ENCODE results near the gene GDF11.
A peak's percentile ranks its signal among the peaks of the same experiment; 100 is the strongest.

Gene GDF11

DNA sequence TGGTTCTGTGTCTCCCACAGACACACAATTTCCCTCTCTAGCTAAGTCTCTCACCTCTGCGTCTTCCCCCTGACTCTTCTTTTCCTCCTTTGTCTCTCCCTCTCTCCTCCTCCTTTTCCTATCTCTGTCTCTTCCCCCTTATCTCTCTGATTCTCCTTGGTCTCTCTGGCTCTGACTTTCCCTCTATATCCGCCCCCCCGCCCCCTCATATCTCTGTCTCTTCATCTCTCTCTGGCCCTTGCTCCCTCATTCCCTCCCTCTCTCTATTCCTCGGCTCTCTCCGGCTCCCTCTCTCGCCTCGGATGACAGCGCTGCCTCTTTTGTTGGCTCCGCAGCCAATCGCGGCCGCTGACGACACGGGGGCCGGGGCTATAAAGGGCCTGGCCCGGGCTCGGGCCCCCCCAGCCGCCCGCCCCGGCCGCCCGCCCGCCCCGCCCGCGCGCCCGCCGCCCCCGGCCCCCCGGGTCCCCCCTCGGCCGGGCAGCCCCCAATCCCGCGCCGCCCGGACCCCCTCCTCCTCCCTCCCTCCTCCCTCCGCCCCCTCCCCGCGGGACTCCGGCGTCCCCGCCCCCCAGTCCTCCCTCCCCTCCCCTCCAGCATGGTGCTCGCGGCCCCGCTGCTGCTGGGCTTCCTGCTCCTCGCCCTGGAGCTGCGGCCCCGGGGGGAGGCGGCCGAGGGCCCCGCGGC, at the start of gene GDF11:
Gene GDF11 (plus strand): TSS at position 404 of the 687 bp plus-strand sequence. CDS start 195 bp downstream, at position 599.
- peak; percentile 82 for DNase-seq

GRCh38 chr12:55693323-55694187, 49.4 kb upstream of the GDF11 start:
- no peak for DNase-seq

DNA sequence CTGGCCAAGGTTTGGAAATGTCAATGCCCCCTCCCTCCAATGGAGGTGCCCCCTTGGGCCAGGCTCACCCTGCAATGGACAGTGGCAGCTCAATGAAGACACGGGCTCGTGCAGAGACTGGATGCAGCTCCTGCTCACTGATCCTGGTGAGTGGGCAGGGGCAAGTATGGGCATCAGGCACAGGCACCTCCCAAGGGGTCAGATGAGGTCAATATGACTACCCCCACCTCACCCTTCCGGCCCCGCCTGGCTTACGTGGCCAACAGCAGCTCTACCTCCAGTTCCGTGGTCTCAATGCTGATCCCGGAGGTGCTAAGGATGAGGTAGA, 48.8 kb upstream of the GDF11 start:
- DNase-seq, result no peak

- DNase-seq, result no peak
These were observed 48.3 kb upstream of the GDF11 start for GRCh38 chr12:55694651-55695050.

DNA sequence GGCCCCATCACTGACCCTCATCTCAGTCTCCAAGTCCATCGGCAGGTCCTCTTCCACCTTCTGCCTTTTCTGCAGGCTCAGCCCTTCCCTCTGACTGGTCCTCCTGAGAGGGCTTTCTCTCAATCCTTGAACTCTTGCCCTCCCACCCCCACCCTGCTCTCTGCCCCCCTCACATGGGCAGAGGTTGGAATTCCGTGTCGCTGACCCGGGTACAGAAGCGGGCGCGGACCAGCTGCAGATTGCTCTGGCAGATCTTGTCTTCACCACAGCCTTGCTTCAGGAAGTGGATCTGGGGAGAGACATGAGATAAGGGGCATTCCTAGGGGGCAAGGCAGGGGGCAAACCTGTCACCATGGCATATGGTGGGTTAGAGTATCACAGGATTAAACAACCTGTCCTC, 47.6 kb upstream of the GDF11 start:
- DNase-seq, result no peak

- no peak for DNase-seq
These were observed 46.8 kb upstream of the GDF11 start for GRCh38 chr12:55696141-55696540.

DNA sequence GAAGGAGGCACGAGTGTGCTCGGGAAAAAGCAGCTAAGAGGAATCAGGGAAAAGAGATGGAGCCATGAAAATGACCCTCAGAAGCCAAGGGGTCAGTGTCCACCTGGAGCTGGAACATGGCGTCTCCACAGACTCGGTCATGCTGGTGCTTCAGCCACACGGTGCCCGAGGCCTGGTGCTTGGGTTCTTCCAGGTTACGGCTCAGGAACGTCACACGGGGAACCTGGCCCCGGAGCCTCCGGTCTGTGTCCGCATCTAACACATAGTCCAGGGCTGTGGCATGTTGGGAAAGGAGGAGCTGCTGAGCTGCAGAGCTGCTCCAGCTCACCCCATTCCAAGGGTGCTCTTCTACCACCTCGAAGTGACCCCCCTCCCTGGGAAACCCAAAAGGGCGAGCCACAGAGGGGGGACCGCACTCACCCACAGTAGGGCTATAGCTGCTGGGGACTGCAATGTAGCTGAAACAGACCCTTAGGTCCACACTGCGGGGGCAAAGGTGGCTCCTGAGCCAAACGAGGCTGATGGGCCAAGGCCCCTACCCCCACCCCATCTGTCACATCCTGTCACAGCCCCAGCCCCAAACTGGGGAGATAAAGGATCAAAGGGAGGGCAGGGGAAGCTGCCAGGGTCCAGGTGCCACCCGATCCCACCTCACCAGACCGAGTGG, 46.0 kb upstream of the GDF11 start:
- DNase-seq, result no peak

DNA sequence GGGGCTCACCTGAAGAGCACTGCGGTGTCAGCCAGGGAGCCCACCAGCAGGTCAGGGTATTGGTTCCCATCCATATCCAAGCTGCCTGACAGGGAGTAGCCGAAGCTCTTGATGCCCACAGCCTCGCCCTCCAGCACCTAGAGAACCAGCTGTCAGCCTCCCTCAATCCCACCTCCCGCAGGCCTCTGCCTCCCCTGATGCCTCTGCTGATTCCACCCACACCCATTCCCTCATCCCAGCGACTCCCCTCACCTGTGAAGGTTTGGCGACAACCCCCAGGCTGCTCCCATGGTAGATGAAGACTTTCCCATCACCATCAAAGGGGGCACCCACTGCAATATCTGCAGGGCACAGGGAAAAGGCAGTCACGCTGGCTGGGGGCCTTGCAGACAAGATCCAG, 45.2 kb upstream of the GDF11 start:
- DNase-seq, result no peak

- DNase-seq, result no peak
These were observed 44.5 kb upstream of the GDF11 start for GRCh38 chr12:55698241-55698955.

DNA sequence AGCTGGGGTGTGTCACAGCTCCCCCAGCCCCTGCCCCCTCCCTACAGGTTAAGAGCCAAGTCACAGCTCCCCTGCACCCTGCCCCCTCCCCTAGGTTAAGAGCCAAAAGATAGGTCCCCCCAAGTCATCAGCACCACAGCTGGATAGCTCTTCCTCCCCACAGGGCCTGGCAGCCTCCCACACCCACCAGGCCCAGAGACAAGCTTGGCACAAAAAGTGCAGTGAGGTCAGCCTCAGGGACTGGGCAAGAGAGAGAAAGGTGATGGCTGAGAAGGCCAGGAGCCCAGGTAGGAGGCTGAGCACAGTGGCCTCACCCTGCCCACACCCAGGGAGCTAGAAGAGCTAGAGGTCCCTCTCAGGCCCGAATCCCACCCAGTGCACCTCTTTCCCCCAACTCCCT, 44.0 kb upstream of the GDF11 start:
- DNase-seq, result no peak

GRCh38 chr12:55699471-55700055, 43.4 kb upstream of the GDF11 start:
- DNase-seq, result no peak

- no peak for DNase-seq
These were observed 42.5 kb upstream of the GDF11 start for GRCh38 chr12:55700255-55701018.

- DNase-seq, result no peak
These were observed 40.1 kb upstream of the GDF11 start for GRCh38 chr12:55702861-55703260.

GRCh38 chr12:55703288-55703687, 39.6 kb upstream of the GDF11 start:
- DNase-seq, result no peak

DNA sequence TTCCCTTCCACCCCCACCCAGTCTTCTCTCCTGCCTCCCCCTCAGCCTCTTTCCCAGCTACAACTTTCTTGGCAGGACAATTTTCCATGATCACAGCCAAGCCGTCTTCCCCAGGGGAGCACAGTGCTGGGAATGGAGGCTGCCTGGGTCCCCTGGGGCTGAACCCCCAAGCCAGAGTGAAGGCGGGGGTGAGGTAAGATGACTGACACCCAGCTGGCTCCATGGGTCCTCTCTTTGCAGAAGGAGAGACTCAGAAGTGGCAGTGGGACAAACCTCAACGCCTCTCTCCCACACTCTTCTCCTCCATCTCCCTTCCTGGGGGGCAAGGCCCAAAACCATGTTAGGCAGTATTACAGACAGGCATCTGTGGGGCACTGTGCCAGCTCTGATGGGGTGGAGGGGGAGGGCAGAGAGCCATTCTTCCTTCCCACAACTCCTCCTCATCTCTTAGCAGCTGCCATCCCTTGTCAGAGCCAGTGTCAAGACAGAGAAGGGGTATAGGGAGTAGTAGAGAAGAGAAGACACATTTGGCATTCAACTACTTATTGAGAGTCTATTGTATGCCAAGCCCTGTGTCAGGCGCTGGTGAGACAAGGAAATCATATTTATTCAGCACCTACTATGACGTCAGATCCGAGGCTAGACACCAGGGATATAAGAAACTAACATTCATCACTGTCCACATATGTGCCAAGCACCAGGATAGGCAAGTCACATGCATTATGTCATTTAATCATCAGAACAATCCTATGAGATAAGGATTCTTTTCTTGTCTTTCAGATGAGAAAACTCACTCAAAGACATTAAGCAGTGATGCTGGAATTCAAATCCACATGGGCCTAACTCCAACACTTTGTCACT, 38.8 kb upstream of the GDF11 start:
- no peak for DNase-seq

- DNase-seq, result no peak
These were observed 37.9 kb upstream of the GDF11 start for GRCh38 chr12:55704824-55705718.

GRCh38 chr12:55705782-55706402, 37.0 kb upstream of the GDF11 start:
- DNase-seq, result no peak

DNA sequence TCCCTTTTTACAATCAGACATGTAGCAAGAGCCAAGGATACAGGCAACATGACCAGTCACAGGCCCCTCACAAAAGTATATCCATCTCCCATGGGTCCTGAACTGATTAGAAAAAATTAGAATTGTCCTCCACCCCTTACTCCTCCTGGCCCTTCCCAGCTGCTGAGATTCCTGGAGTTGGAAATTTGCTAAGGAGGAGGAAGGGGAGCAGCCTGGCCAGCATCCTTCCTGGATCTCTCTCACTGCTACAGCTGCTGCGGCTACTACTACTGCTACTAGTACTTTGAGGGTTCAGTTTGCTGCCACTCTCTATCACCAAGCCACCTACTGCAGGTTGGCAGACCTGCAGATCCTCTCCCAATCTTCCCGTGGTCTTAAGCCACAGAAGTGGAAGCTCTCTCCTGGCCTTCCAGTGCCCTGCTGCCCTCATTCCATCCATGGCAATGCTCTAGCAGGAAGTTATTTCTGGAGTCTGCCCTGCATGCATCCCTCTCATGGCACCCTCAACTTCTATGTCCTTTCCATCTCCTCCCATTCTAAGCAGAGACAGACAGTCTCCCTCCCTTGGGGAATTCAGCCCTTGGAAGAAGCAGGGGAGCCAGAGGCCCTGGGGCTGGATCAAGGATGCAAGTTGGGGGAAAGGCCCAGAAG, 36.2 kb upstream of the GDF11 start:
- DNase-seq, result no peak

GRCh38 chr12:55707219-55707671, 35.7 kb upstream of the GDF11 start:
- no peak for DNase-seq

Data from activated CD4-positive, alpha-beta T cell treated with anti-CD3 and anti-CD28 coated beads, Interleukin-10, Interleukin-2, amounts not matched to agents 100 ng/mL and 50 ng/mL, durations not matched to agents 16 hours and 8 hours (primary cell).